T47D (cell line): ENCODE data around the gene NAA50.

Experiments
- DNase-seq, 2 experiments: peaks; one replicate each; pipeline versions ENCODE4 v3.0.0 to v3.0.0-alpha.2; 2011 to 2012; ENCODE audit warnings: low read depth in 1 of 2, low spot score in 1 of 2
- JUND ChIP-seq: IDR thresholded peaks from 2 replicates; pipeline ENCODE4 v1.6.1; 2012; ENCODE audit warnings: low read depth
- in situ Hi-C: cut with HindIII; loops from 2 replicates; pipeline ENCODE4 v1.10.0; 2016; ENCODE audit warnings: low sequenced_read_pairs, low pct_unique_long_range_greater_than_20kb

NAA50 gene

GRCh38 chr3:113745756-113746547, at the start of gene NAA50:
NAA50 (minus strand) TSS chr3:113746249; CDS start chr3:113745949, 300 bp downstream.
- in situ Hi-C loops = no loop called here
- DNase-seq = peak; percentile 79 to 95
- no peak for TF ChIP-seq JUND

DNA sequence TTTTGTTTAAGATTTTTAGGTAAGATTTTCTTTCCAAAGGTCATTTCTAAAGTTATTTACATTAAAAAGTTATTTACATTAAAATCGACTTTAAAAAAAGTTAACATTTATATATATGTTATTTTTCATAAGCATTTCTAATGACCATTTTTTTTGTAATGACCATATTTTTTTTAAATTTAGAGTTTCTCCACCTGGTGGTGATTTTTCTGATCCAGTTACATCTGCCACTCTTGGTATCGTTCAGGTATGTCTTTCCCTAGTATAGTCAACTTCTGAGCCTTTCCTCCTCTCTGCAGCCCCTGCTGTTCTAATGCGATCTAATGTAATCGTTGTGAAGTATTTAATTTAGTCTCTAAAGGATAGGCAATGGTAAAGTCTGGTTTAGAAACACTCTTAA, 49.6 kb upstream of the NAA50 start:
- in situ Hi-C loops = no loop called here
- TF ChIP-seq JUND = no peak
- DNase-seq = no peak

GRCh38 chr3:113794526-113794925, 48.5 kb upstream of the NAA50 start:
- no peak for DNase-seq
- TF ChIP-seq JUND = no peak
- in situ Hi-C loops = no loop called here

DNA sequence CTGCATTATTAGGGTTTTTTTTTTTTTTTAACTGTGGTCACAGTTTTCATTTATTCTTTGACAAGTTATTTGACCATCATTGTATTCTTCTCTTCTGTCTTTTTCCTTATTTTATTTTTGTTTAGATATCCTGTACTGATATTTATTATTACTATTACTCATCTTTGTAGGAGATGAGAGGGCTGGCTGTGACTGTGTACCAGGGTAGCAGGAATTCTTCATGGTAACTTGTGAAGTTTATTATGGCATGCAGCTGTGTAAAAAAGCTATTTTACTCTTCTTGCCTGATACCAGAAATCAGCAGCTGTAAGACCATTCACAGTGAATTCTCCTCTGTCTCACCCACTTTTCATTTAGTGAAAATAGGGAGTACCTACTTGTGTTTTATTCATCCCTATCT, 45.3 kb upstream of the NAA50 start:
- in situ Hi-C loops = no loop called here
- no peak for TF ChIP-seq JUND

GRCh38 chr3:113783980-113784379, 37.9 kb upstream of the NAA50 start:
- in situ Hi-C loops = no loop called here
- TF ChIP-seq JUND = no peak
- DNase-seq = no peak

More for the DNA sequence above, 45.3 kb upstream of the NAA50 start:
- DNase-seq = no peak

DNA sequence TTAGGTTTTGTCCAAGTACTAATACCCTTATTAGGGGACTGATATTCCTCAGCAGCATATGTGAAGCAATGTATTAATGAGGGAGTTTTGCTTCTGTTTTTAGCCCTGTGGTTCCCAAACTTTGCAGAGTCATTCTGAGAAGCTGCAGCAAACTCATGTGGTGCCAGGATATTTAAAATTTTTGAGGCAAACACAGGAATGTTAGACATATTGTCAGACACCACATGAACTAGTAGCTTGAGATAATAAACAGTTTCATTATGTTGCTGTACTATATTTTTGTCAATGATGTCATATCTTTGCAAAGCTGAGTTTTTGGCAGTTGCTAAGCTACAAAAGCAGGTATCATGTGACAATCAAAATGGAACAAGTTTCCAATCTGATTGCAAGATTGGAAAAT, 37.4 kb upstream of the NAA50 start:
- peak in 1 of 2 experiments; percentile 1 for DNase-seq
- in situ Hi-C loops = no loop called here
- TF ChIP-seq JUND = no peak

GRCh38 chr3:113776564-113776963, 30.5 kb upstream of the NAA50 start:
- DNase-seq = peak in 1 of 2 experiments; percentile 19
- in situ Hi-C loops = no loop called here
- TF ChIP-seq JUND = no peak

GRCh38 chr3:113775516-113775915, 29.5 kb upstream of the NAA50 start:
- TF ChIP-seq JUND = no peak
- in situ Hi-C loops = no loop called here
- DNase-seq = no peak

- in situ Hi-C loops = no loop called here
- no peak for DNase-seq
- TF ChIP-seq JUND = no peak
Measured at GRCh38 chr3:113773381-113773780, 27.3 kb upstream of the NAA50 start.

GRCh38 chr3:113771993-113772392, 25.9 kb upstream of the NAA50 start:
- no peak for DNase-seq
- in situ Hi-C loops = no loop called here
- TF ChIP-seq JUND = no peak

- in situ Hi-C loops = no loop called here
- no peak for DNase-seq
- no peak for TF ChIP-seq JUND
Measured at GRCh38 chr3:113769551-113769950, 23.5 kb upstream of the NAA50 start.

- no peak for DNase-seq
- in situ Hi-C loops = no loop called here
Measured at GRCh38 chr3:113764698-113765097, 18.6 kb upstream of the NAA50 start.

DNA sequence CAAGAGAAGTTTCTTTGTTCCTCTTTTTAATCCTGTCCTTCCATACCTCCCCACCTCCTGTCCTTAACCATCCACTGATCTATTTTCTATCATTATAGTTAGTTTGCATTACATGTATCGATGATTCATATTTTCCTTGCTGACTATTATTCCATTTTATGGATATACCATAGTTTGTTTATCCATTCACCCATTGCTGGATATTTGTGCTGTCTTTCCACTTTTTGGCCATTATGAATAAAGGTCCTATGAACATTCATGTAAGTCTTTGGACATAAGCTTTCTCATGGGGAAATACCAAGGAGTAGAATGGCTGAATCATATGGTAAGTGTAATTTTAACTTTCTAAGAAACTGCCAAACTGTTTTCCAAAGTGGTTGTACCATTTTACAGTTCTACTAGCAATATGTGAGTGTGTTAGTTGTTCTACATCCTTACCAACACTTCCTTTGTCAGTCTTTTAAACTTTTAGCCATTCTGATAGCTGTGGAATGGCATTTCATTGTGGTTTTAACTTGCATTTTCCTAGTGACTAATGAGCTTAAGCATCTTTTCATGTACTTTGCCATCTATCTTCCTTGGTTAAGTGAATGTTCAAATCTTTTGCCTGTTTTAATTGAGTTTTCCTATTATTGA, 12.5 kb upstream of the NAA50 start:
- no peak for DNase-seq
- no peak for TF ChIP-seq JUND
- in situ Hi-C loops = no loop called here

More at GRCh38 chr3:113764698-113765097, 18.6 kb upstream of the NAA50 start:
- TF ChIP-seq JUND = no peak
